H9 (cell line): ENCODE results near the gene CREB5. TPM values are rescaled to one million over a fixed set of nuclear protein-coding genes. Genes with fewer than 3 reads are reported as not detected.

Experiments used
- DNase-seq: peaks from one replicate; pipeline ENCODE4 v3.0.0-alpha.2; 2017
- H2AFZ ChIP-seq: one replicate; pipeline ENCODE4 v1.6.1; 2013; ENCODE audit warnings: mild to moderate bottlenecking, low read length, control low read depth, moderate library complexity
- H2AK5ac ChIP-seq: 2 replicates; pipeline ENCODE4 v1.6.1; 2013; ENCODE audit warnings: low read length, control low read depth, mixed read lengths; ENCODE audit not compliant: insufficient read length
- H2BK120ac ChIP-seq: one replicate; pipeline ENCODE4 v1.6.1; 2013; ENCODE audit warnings: low read depth, mild to moderate bottlenecking, low read length, control low read depth, inconsistent platforms; ENCODE audit not compliant: poor library complexity, severe bottlenecking
- H2BK12ac ChIP-seq: 2 replicates; pipeline ENCODE4 v1.6.1; 2013; ENCODE audit warnings: low read length, control low read depth, mixed read lengths, low read depth; ENCODE audit not compliant: insufficient read length
- H2BK15ac ChIP-seq: 2 replicates; pipeline ENCODE4 v1.6.1; 2013; ENCODE audit warnings: low read depth, low read length, control low read depth
- H2BK20ac ChIP-seq: one replicate; pipeline ENCODE4 v1.6.1; 2013; ENCODE audit warnings: low read depth, mild to moderate bottlenecking, low read length, control low read depth, inconsistent platforms; ENCODE audit not compliant: poor library complexity, severe bottlenecking
- H2BK5ac ChIP-seq: 2 replicates; pipeline ENCODE4 v1.6.1; 2013; ENCODE audit warnings: low read length, control low read depth, mixed read lengths; ENCODE audit not compliant: insufficient read length
- H3K14ac ChIP-seq: 2 replicates; pipeline ENCODE4 v1.6.1; 2013; ENCODE audit warnings: low read length, control low read depth; ENCODE audit not compliant: insufficient read depth
- H3K18ac ChIP-seq: 2 replicates; pipeline ENCODE4 v1.6.1; 2013; ENCODE audit warnings: low read depth, mild to moderate bottlenecking, mixed read lengths, low read length, control low read depth; ENCODE audit not compliant: insufficient read length
- H3K23ac ChIP-seq: 2 replicates; pipeline ENCODE4 v1.6.1; 2013; ENCODE audit warnings: low read length, control low read depth, mixed read lengths, low read depth; ENCODE audit not compliant: insufficient read length
- H3K23me2 ChIP-seq: 2 replicates; pipeline ENCODE4 v1.6.1; 2013; ENCODE audit warnings: low read depth, mild to moderate bottlenecking, mixed read lengths, low read length, control low read depth; ENCODE audit not compliant: insufficient read length, poor library complexity, severe bottlenecking
- H3K27ac ChIP-seq: 2 replicates; pipeline ENCODE4 v1.5.1; 2013; ENCODE audit warnings: low read length, control low read depth, mixed read lengths, low read depth; ENCODE audit not compliant: insufficient read length
- H3K27me3 ChIP-seq: 2 replicates; pipeline ENCODE4 v1.6.1; 2013; ENCODE audit warnings: low read length, control low read depth, inconsistent platforms; ENCODE audit not compliant: insufficient read depth
- H3K4ac ChIP-seq: 2 replicates; pipeline ENCODE4 v1.6.1; 2013; ENCODE audit warnings: low read depth, mild to moderate bottlenecking, control low read depth, inconsistent platforms, low read length, moderate library complexity
- H3K4me1 ChIP-seq: 2 replicates; pipeline ENCODE4 v1.6.1; 2013; ENCODE audit warnings: low read length, control low read depth, inconsistent platforms; ENCODE audit not compliant: insufficient read depth
- H3K4me2 ChIP-seq: 2 replicates; pipeline ENCODE4 v1.6.1; 2013; ENCODE audit warnings: low read length, control low read depth, mixed read lengths; ENCODE audit not compliant: insufficient read length, insufficient read depth
- H3K56ac ChIP-seq: 2 replicates; pipeline ENCODE4 v1.6.1; 2013; ENCODE audit warnings: low read depth, mild to moderate bottlenecking, mixed read lengths, low read length, control low read depth; ENCODE audit not compliant: insufficient read length
- H3K79me1 ChIP-seq: 2 replicates; pipeline ENCODE4 v1.6.1; 2013; ENCODE audit warnings: low read depth, mild to moderate bottlenecking, moderate library complexity, low read length, control low read depth, inconsistent platforms; ENCODE audit not compliant: insufficient read depth, poor library complexity, severe bottlenecking
- H3K79me2 ChIP-seq: 2 replicates; pipeline ENCODE4 v1.6.1; 2013; ENCODE audit warnings: low read length, control low read depth, inconsistent platforms; ENCODE audit not compliant: insufficient read depth
- H3K9ac ChIP-seq: 2 replicates; pipeline ENCODE4 v1.6.1; 2013; ENCODE audit warnings: low read length, control low read depth, mixed read lengths; ENCODE audit not compliant: insufficient read length; ENCODE audit errors: extremely low read depth
- H3K9me3 ChIP-seq: one replicate; pipeline ENCODE4 v1.6.1; 2013; ENCODE audit warnings: low read depth, low read length, inconsistent platforms; ENCODE audit not compliant: control insufficient read depth
- H3T11ph ChIP-seq: one replicate; pipeline ENCODE4 v1.6.1; 2013; ENCODE audit warnings: mild to moderate bottlenecking, low read length, control low read depth, inconsistent platforms
- H4K20me1 ChIP-seq: one replicate; pipeline ENCODE4 v1.6.1; 2013; ENCODE audit not compliant: control insufficient read depth, insufficient read length, insufficient read depth
- H4K5ac ChIP-seq: 2 replicates; pipeline ENCODE4 v1.6.1; 2013; ENCODE audit warnings: low read depth, mild to moderate bottlenecking, mixed read lengths, low read length, control low read depth; ENCODE audit not compliant: insufficient read length
- H4K8ac ChIP-seq: replicated peaks from 2 replicates; pipeline ENCODE4 v1.6.1; 2013; ENCODE audit warnings: low read length, control low read depth, mixed read lengths, low read depth; ENCODE audit not compliant: insufficient read length
- H4K91ac ChIP-seq: 2 replicates; pipeline ENCODE4 v1.6.1; 2013; ENCODE audit warnings: low read depth, mild to moderate bottlenecking, moderate library complexity, mixed read lengths, low read length, control low read depth; ENCODE audit not compliant: insufficient read length
- H3K27ac Mint-ChIP-seq, 3 experiments: 2 replicates in 2 of 3; 3 replicates in 1 of 3; pipeline ENCODE4 v1.8.0; 2020 to 2021; ENCODE audit warnings: mixed read lengths in 3 of 3, mild to moderate bottlenecking in 1 of 3, moderate library complexity in 1 of 3
- H3K27me3 Mint-ChIP-seq: 2 replicates; pipeline ENCODE4 v1.8.0; 2021; ENCODE audit warnings: low read depth, mild to moderate bottlenecking, moderate library complexity, mixed read lengths
- H3K36me3 Mint-ChIP-seq, 3 experiments: 2 replicates in 2 of 3; 3 replicates in 1 of 3; pipeline ENCODE4 v1.8.0; 2020 to 2021; ENCODE audit warnings: low read depth in 3 of 3, mixed read lengths in 3 of 3; ENCODE audit not compliant: insufficient read depth in 1 of 3
- H3K4me1 Mint-ChIP-seq, 2 experiments: 2 replicates each; pipeline ENCODE4 v1.8.0; 2020; ENCODE audit warnings: mixed read lengths in 2 of 2
- H3K4me3 Mint-ChIP-seq, 2 experiments: 2 replicates in 1 of 2; 3 replicates in 1 of 2; pipeline ENCODE4 v1.8.0; 2020 to 2021; ENCODE audit warnings: mild to moderate bottlenecking in 2 of 2, mixed read lengths in 2 of 2, moderate library complexity in 1 of 2
- H3K9me3 Mint-ChIP-seq, 2 experiments: 2 replicates in 1 of 2; 3 replicates in 1 of 2; pipeline ENCODE4 v1.8.0; 2020; ENCODE audit warnings: mild to moderate bottlenecking in 2 of 2, mixed read lengths in 2 of 2, moderate library complexity in 1 of 2
- WGBS: extraction: QIAGEN DNeasy Blood & Tissue Kit; methylation state at CpG from one replicate; pipeline ENCODE4 v1.1.7; 2013; ENCODE audit warnings: missing lambda C conversion rate, low lambda C conversion rate, mixed read lengths; ENCODE audit not compliant: insufficient read length; ENCODE audit errors: extremely low coverage; 5-methylcytosine and 5-hydroxymethylcytosine counted together
- total RNA-seq: library from RNA; stranded (reverse); gene quantifications from 2 replicates; pipeline ENCODE4 v1.2.1, GENCODE V29; 2021
- TF ChIP-seq, protein P1 (sequence below): fragments of 200-600 bp; sonication (generic); conservative IDR thresholded peaks from 3 replicates; pipeline ENCODE4 v1.8.0; 2021; ENCODE audit warnings: antibody characterized with exemption, mild to moderate bottlenecking

The CREB5 gene
- total RNA-seq, 1 experiment from 2014 or later = 4.0 TPM

DNA sequence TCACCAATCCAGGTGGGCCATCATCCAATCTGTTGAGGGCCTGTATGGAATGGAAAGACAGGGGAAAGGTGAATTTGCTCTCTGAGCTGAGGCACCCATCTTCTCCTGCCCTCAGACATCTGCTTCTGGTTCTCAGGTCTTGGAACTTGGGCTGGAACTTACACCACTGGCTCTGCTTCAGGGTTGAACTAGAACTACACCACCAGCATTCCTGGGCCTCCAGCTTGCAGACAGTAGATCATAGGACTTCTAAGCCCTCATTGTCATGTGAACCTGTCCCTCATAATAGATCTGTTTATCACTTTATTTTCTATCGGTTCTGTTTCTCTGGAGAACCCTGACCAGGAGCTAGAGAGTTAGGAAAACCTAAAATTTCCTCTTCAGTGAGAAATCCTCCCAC lies 233.5 kb downstream of the CREB5 start:
- DNase-seq = no peak
- Histone ChIP-seq H4K91ac (no peak overlapping the region), H4K20me1 (no peaks in the 10 kb centered on the region)

More for the DNA sequence above, 233.5 kb downstream of the CREB5 start:
- Histone ChIP-seq H2BK5ac (no peak overlapping the region), H3T11ph (no peak overlapping the region), H3K79me2 (no peaks in the 10 kb centered on the region), H3K4me2 (no peak overlapping the region), H3K14ac (no peak overlapping the region), H3K79me1 (no peaks in the 10 kb centered on the region), H2AK5ac (no peak overlapping the region), H2BK15ac (no peak overlapping the region), H3K27me3 (no peaks in the 10 kb centered on the region), H2BK120ac (no peak overlapping the region), H4K5ac (no peak overlapping the region), H3K9me3 (no peaks in the 10 kb centered on the region), H2AFZ (no peak overlapping the region), H3K56ac (no peak overlapping the region), H3K23ac (no peak overlapping the region), H4K8ac (no peak overlapping the region), H3K27ac (no peak overlapping the region), H3K9ac (no peak overlapping the region), H3K4ac (no peak overlapping the region), H2BK20ac (no peak overlapping the region), H3K4me1 (peaks cover 9% of the 10 kb centered on the region; the same call in 1 of the 2 replicates), H3K18ac (no peak overlapping the region), H2BK12ac (no peak overlapping the region), H3K23me2 (no peaks in the 10 kb centered on the region)
- Mint-ChIP-seq H3K4me3 (no peak overlapping the region), H3K4me1 (peaks cover 16 to 22% of the 10 kb centered on the region in 2 experiments), H3K27me3 (no peaks in the 10 kb centered on the region), H3K9me3 (no peaks in the 10 kb centered on the region), H3K27ac (no peak overlapping the region), H3K36me3 (no peaks in the 10 kb centered on the region)
- TF ChIP-seq, protein P1, sequence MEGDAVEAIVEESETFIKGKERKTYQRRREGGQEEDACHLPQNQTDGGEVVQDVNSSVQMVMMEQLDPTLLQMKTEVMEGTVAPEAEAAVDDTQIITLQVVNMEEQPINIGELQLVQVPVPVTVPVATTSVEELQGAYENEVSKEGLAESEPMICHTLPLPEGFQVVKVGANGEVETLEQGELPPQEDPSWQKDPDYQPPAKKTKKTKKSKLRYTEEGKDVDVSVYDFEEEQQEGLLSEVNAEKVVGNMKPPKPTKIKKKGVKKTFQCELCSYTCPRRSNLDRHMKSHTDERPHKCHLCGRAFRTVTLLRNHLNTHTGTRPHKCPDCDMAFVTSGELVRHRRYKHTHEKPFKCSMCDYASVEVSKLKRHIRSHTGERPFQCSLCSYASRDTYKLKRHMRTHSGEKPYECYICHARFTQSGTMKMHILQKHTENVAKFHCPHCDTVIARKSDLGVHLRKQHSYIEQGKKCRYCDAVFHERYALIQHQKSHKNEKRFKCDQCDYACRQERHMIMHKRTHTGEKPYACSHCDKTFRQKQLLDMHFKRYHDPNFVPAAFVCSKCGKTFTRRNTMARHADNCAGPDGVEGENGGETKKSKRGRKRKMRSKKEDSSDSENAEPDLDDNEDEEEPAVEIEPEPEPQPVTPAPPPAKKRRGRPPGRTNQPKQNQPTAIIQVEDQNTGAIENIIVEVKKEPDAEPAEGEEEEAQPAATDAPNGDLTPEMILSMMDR = no peak
- no CpG with 5 or more reads among the region's 1 CpG for WGBS
